Neural cell (in vitro differentiated cells): ENCODE measurements around the gene LMAN2L. TPM values are rescaled to one million over a fixed set of nuclear protein-coding genes. Genes with fewer than 3 reads are reported as not detected.

Experiments used
- H2AFZ ChIP-seq: fragments of 200-600, 300-800 bp; sonication (generic), shearing (Covaris generic); 2 replicates; pipeline ENCODE4 v1.6.0; 2014; ENCODE audit warnings: low read depth, mild to moderate bottlenecking, antibody characterized with exemption, low read length, moderate library complexity
- H3F3A ChIP-seq: fragments of 200-600 bp; shearing (Covaris generic); 2 replicates; pipeline ENCODE4 v1.6.1; 2016; ENCODE audit warnings: mild to moderate bottlenecking, moderate library complexity, mixed read lengths, antibody characterized with exemption, low read length; ENCODE audit not compliant: insufficient read depth, poor library complexity, severe bottlenecking
- H3K27ac ChIP-seq: fragments of 200-600, 300-800 bp; sonication (generic), shearing (Covaris generic); 2 replicates; pipeline ENCODE4 v1.5.1; 2014; ENCODE audit warnings: mild to moderate bottlenecking, low read length, moderate library complexity
- H3K27me3 ChIP-seq: fragments of 300-800, 200-600 bp; sonication (generic), shearing (Covaris generic); 2 replicates; pipeline ENCODE4 v1.6.0; 2014; ENCODE audit warnings: mild to moderate bottlenecking, low read depth, low read length, moderate library complexity; ENCODE audit not compliant: insufficient read depth
- H3K36me3 ChIP-seq: fragments of 300-800, 200-600 bp; sonication (generic), shearing (Covaris generic); 2 replicates; pipeline ENCODE4 v1.5.1; 2014; ENCODE audit warnings: mild to moderate bottlenecking, antibody characterized with exemption, low read length, moderate library complexity; ENCODE audit not compliant: insufficient read depth
- H3K4me2 ChIP-seq: fragments of 300-800, 200-600 bp; sonication (generic), shearing (Covaris generic); 2 replicates; pipeline ENCODE4 v1.6.0; 2014; ENCODE audit warnings: mild to moderate bottlenecking, low read length
- H3K4me3 ChIP-seq: fragments of 300-800, 200-600 bp; sonication (generic), shearing (Covaris generic); 2 replicates; pipeline ENCODE4 v1.5.1; 2014; ENCODE audit warnings: mild to moderate bottlenecking, low read length, moderate library complexity
- H3K79me2 ChIP-seq: fragments of 200-600 bp; shearing (Covaris generic); replicated peaks from 2 replicates; pipeline ENCODE4 v1.6.0; 2014; ENCODE audit warnings: mild to moderate bottlenecking, low read length, moderate library complexity; ENCODE audit not compliant: insufficient read depth
- H3K9ac ChIP-seq: fragments of 300-800, 200-600 bp; sonication (generic), shearing (Covaris generic); 2 replicates; pipeline ENCODE4 v1.6.1; 2016; ENCODE audit warnings: mild to moderate bottlenecking, low read length, mixed read lengths
- H3K9me2 ChIP-seq: fragments of 200-600 bp; shearing (Covaris generic); 2 replicates; pipeline ENCODE4 v1.6.1; 2016; ENCODE audit warnings: mild to moderate bottlenecking, low read length, mixed read lengths; ENCODE audit not compliant: insufficient read depth
- H3K9me3 ChIP-seq: fragments of 200-600, 300-800 bp; sonication (generic), shearing (Covaris generic); 2 replicates; pipeline ENCODE4 v1.6.1; 2016; ENCODE audit warnings: mild to moderate bottlenecking, mixed run types, low read length, moderate library complexity, mixed read lengths
- H4K20me1 ChIP-seq: fragments of 200-600 bp; shearing (Covaris generic); 2 replicates; pipeline ENCODE4 v1.6.1; 2016; ENCODE audit warnings: mild to moderate bottlenecking, mixed run types; ENCODE audit not compliant: insufficient read depth
- EP300 ChIP-seq: fragments of 450-650 bp; conservative IDR thresholded peaks from 2 replicates; pipeline ENCODE4 v1.6.1; 2014; ENCODE audit warnings: antibody characterized with exemption, mild to moderate bottlenecking, moderate library complexity; ENCODE audit not compliant: poor library complexity, severe bottlenecking
- EZH2 ChIP-seq: fragments of 200-600, 300-800 bp; shearing (Covaris generic), sonication (generic); IDR thresholded peaks from 2 replicates; pipeline ENCODE4 v1.6.1; 2014; ENCODE audit warnings: antibody characterized with exemption, low read length, borderline replicate concordance, mild to moderate bottlenecking; ENCODE audit not compliant: insufficient read depth, poor library complexity, severe bottlenecking
- MXI1 ChIP-seq: fragments of 450-650 bp; conservative IDR thresholded peaks from 2 replicates; pipeline ENCODE4 v1.6.1; 2014; ENCODE audit warnings: antibody characterized with exemption, mild to moderate bottlenecking; ENCODE audit not compliant: poor library complexity, severe bottlenecking
- POLR2AphosphoS5 ChIP-seq: IDR thresholded peaks from 2 replicates; pipeline ENCODE4 v1.6.1; 2012
- RAD21 ChIP-seq: fragments of 450-650 bp; conservative IDR thresholded peaks from 2 replicates; pipeline ENCODE4 v1.6.1; 2014; ENCODE audit warnings: antibody characterized with exemption, mild to moderate bottlenecking, moderate library complexity
- SMC3 ChIP-seq: fragments of 450-650 bp; conservative IDR thresholded peaks from 2 replicates; pipeline ENCODE4 v1.6.1; 2014; ENCODE audit warnings: antibody characterized with exemption, mild to moderate bottlenecking, moderate library complexity; ENCODE audit not compliant: poor library complexity
- TAF1 ChIP-seq: IDR thresholded peaks from 2 replicates; pipeline ENCODE4 v1.6.1; 2012; ENCODE audit warnings: low read depth
- polyA plus RNA-seq: library from polyadenylated mRNA; depleted of rRNA; stranded (reverse); fragments of >200 nt; gene quantifications from 2 replicates; pipeline ENCODE4 v1.2.3, GENCODE V29; 2014
- TF ChIP-seq, protein P1 (sequence below): fragments of 450-650 bp; IDR thresholded peaks from 2 replicates; pipeline ENCODE4 v1.5.1; 2014; ENCODE audit warnings: antibody characterized with exemption, mild to moderate bottlenecking, moderate library complexity; ENCODE audit not compliant: poor library complexity, severe bottlenecking
- TF ChIP-seq, protein P2 (sequence below): IDR thresholded peaks from 2 replicates; pipeline ENCODE4 v1.6.1; 2012; ENCODE audit warnings: borderline replicate concordance

LMAN2L gene
- polyA plus RNA-seq, 1 donor from 2014 or later: 41.3 TPM

DNA sequence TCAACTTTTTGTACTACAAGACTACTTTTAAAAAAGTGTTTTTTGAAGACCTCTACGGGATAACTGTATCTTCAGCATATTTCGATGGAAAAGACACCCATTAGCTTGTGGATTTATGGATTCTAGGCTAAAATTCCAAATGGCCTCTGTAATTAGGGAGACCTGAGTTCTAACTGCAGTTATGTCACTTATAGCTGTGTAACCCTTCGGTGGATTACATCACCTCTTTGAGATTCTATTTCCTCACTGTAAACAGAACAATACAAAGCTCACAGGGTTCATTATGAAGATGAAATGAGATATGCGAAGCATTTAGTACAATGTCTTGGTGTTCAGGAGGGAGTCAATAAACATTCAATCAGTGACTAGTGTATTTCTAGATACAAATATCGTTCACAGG lies 24.2 kb downstream of the LMAN2L start:
- H2AFZ ChIP-seq: no peak overlapping the region
- H3K36me3 ChIP-seq: peaks cover 13% of the 10 kb centered on the region
- TF ChIP-seq EZH2 (no peak), SMC3 (no peak), POLR2AphosphoS5 (no peak), EP300 (no peak), TAF1 (no peak), RAD21 (no peak), MXI1 (no peak)
- TF ChIP-seq, protein P1, sequence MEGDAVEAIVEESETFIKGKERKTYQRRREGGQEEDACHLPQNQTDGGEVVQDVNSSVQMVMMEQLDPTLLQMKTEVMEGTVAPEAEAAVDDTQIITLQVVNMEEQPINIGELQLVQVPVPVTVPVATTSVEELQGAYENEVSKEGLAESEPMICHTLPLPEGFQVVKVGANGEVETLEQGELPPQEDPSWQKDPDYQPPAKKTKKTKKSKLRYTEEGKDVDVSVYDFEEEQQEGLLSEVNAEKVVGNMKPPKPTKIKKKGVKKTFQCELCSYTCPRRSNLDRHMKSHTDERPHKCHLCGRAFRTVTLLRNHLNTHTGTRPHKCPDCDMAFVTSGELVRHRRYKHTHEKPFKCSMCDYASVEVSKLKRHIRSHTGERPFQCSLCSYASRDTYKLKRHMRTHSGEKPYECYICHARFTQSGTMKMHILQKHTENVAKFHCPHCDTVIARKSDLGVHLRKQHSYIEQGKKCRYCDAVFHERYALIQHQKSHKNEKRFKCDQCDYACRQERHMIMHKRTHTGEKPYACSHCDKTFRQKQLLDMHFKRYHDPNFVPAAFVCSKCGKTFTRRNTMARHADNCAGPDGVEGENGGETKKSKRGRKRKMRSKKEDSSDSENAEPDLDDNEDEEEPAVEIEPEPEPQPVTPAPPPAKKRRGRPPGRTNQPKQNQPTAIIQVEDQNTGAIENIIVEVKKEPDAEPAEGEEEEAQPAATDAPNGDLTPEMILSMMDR: no peak
- TF ChIP-seq, protein P2, sequence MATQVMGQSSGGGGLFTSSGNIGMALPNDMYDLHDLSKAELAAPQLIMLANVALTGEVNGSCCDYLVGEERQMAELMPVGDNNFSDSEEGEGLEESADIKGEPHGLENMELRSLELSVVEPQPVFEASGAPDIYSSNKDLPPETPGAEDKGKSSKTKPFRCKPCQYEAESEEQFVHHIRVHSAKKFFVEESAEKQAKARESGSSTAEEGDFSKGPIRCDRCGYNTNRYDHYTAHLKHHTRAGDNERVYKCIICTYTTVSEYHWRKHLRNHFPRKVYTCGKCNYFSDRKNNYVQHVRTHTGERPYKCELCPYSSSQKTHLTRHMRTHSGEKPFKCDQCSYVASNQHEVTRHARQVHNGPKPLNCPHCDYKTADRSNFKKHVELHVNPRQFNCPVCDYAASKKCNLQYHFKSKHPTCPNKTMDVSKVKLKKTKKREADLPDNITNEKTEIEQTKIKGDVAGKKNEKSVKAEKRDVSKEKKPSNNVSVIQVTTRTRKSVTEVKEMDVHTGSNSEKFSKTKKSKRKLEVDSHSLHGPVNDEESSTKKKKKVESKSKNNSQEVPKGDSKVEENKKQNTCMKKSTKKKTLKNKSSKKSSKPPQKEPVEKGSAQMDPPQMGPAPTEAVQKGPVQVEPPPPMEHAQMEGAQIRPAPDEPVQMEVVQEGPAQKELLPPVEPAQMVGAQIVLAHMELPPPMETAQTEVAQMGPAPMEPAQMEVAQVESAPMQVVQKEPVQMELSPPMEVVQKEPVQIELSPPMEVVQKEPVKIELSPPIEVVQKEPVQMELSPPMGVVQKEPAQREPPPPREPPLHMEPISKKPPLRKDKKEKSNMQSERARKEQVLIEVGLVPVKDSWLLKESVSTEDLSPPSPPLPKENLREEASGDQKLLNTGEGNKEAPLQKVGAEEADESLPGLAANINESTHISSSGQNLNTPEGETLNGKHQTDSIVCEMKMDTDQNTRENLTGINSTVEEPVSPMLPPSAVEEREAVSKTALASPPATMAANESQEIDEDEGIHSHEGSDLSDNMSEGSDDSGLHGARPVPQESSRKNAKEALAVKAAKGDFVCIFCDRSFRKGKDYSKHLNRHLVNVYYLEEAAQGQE: no peak
- no peaks in the 10 kb centered on the region for H3K79me2 ChIP-seq
- H3K9me3 ChIP-seq: no peaks in the 10 kb centered on the region
- no peak overlapping the region for H3K27ac ChIP-seq
- H3K27me3 ChIP-seq: no peaks in the 10 kb centered on the region
- no peak overlapping the region for H3K4me2 ChIP-seq
- no peak overlapping the region for H3K4me3 ChIP-seq
- no peaks in the 10 kb centered on the region for H4K20me1 ChIP-seq
- H3K9me2 ChIP-seq: no peaks in the 10 kb centered on the region
- H3K9ac ChIP-seq: no peak overlapping the region
- no peaks in the 10 kb centered on the region for H3F3A ChIP-seq

DNA sequence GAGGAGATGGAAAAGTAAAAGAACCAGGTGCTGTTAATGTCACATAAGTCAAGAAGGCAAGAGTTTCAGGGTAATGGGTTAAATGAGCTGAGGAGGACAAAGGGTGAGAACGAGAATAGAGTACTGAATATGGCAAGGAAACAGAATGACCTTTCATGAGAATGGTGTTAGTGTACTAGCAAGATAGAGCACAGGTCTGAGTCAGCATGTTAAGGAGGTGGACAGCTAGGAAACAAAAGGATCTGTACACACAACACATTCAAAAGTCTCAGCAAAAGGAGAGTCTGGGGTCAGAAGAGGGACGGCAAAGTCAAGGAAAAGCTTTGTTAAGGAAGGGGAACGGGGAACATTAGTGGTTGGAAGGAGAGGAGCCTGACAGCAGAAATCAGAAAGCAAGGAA lies 28.9 kb downstream of the LMAN2L start:
- Histone ChIP-seq H3K79me2 (no peaks in the 10 kb centered on the region), H4K20me1 (no peaks in the 10 kb centered on the region), H3K27me3 (no peaks in the 10 kb centered on the region), H3K4me3 (no peak overlapping the region), H3K36me3 (peaks cover 26% of the 10 kb centered on the region), H3K9me2 (no peaks in the 10 kb centered on the region), H3K9me3 (peaks cover 3% of the 10 kb centered on the region), H3K4me2 (no peak overlapping the region), H3K27ac (no peak overlapping the region), H3F3A (no peaks in the 10 kb centered on the region), H3K9ac (no peak overlapping the region), H2AFZ (no peak overlapping the region)
- TF ChIP-seq SMC3 (no peak), TAF1 (no peak), MXI1 (no peak), POLR2AphosphoS5 (no peak), EP300 (no peak), RAD21 (no peak), EZH2 (no peak)
- TF ChIP-seq, protein P2: no peak
- TF ChIP-seq, protein P1: no peak
